ENCODE data around the gene AMER2.

Gene AMER2

GRCh38 chr13:25186187-25186586, 14.1 kb upstream of the AMER2 start:
- TF ChIP-seq, protein P1, sequence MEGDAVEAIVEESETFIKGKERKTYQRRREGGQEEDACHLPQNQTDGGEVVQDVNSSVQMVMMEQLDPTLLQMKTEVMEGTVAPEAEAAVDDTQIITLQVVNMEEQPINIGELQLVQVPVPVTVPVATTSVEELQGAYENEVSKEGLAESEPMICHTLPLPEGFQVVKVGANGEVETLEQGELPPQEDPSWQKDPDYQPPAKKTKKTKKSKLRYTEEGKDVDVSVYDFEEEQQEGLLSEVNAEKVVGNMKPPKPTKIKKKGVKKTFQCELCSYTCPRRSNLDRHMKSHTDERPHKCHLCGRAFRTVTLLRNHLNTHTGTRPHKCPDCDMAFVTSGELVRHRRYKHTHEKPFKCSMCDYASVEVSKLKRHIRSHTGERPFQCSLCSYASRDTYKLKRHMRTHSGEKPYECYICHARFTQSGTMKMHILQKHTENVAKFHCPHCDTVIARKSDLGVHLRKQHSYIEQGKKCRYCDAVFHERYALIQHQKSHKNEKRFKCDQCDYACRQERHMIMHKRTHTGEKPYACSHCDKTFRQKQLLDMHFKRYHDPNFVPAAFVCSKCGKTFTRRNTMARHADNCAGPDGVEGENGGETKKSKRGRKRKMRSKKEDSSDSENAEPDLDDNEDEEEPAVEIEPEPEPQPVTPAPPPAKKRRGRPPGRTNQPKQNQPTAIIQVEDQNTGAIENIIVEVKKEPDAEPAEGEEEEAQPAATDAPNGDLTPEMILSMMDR (conservative IDR thresholded peaks at IDR 0.05; ENCODE audit: low read depth, low read length), result no peak
- DNase-seq (ENCODE audit: low read depth), result no peak
- no peak overlapping the region for H3K4me3 ChIP-seq (ENCODE audit: low read depth, low read length)

DNA sequence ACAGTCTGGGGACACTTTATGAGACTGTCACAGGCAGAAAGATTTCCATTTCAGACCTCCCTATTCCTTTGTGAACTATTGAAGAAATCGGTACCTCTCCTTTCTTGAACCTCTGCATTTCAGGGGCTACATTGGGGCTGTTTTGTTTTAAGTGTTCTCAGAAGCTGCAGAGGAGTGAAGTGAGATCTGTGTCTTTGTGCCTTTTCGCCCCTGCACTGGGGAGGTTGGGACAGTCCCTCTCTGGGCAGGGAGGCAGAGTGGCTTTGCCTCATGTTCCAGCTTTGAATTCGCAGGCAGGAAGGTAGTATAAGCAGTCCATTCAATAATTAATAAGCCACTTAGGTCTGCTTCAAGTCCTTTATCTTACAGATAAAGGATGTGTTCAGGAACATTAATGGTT, 9.5 kb upstream of the AMER2 start:
- TF ChIP-seq, protein P1 (conservative IDR thresholded peaks at IDR 0.05; ENCODE audit: low read depth, low read length), result no peak
- DNase-seq (ENCODE audit: low read depth), result no peak
- H3K4me3 ChIP-seq (ENCODE audit: low read depth, low read length), result no peak overlapping the region

GRCh38 chr13:25180775-25181537, 8.9 kb upstream of the AMER2 start:
- no peak overlapping the region for H3K4me3 ChIP-seq (ENCODE audit: low read depth, low read length)
- DNase-seq (ENCODE audit: low read depth), result no peak
- TF ChIP-seq, protein P1 (conservative IDR thresholded peaks at IDR 0.05; ENCODE audit: low read depth, low read length), result no peak

DNA sequence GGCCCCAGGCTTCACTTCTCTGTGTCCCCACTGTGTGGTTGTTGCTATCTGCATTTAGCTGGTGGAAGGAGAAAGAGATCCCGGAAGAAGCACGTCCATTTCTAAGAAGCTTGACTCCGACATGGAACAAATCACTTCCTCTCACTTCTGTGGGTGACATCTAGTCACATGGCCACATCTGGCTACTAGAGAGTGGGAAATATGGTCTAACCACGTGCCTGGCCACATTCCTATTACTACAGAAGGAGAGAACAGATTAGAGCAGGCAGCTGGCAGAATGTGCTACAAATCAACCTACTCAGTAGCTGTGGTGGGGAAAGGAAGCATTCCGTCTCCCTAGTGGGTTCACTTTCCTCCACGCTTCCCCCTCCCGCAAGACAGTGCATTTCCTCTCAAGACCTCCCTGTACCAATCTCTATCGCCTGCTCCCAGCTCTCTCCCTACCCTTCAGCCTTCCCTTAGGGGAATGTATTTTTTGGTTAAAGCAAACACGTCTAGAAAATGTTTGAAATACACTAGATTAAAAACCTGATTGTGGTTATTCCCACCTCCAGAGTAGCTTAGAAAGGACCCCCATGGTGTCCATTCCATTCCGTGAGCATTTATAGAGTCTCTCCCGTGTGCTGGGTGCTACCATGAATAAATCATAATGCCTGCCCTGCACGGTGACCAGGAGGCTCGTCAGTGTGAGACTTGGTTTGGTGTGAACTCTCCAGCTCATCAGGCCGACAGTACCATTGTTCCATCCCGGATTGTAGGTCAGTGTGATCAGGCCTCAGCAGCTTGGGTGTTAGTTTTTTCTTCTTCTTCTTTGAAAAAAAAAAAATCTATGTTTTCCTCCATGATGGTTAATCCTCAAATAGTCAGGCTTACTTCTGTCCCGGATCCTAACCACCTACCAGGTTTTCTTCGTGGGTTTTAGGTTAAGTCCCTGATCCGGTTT, 8.0 kb upstream of the AMER2 start:
- H3K4me3 ChIP-seq (ENCODE audit: low read depth, low read length), result no peak overlapping the region
- DNase-seq (ENCODE audit: low read depth), result no peak
- TF ChIP-seq, protein P1 (conservative IDR thresholded peaks at IDR 0.05; ENCODE audit: low read depth, low read length), result no peak

DNA sequence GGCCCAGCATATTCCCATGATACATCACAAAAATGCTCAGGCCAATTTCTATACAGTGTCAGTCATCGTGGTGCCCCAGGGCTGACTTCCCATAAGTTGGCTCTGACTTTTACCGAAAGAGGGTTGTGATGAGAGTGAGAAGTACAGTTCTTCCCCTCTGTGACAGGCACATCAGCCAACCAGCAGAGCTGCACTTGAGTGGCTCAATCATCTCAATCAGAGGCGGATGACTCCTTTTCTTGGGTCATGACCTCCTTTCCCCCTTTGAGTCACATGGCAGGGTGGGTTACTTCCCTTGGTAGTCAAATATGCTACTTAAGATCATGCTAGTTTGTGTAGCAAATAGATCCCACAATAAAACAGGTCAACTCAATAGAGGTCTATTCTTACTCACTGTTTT, 6.9 kb upstream of the AMER2 start:
- no peak overlapping the region for H3K4me3 ChIP-seq (ENCODE audit: low read depth, low read length)
- TF ChIP-seq, protein P1 (conservative IDR thresholded peaks at IDR 0.05; ENCODE audit: low read depth, low read length), result no peak
- no peak for DNase-seq (ENCODE audit: low read depth)

- no peak for DNase-seq (ENCODE audit: low read depth)
- H3K4me3 ChIP-seq (ENCODE audit: low read depth, low read length), result no peak overlapping the region
- TF ChIP-seq, protein P1 (conservative IDR thresholded peaks at IDR 0.05; ENCODE audit: low read depth, low read length), result no peak
Measured at GRCh38 chr13:25178070-25178469, 6.0 kb upstream of the AMER2 start.
